ENCODE results near the gene CRAT.

CRAT gene

GRCh38 chr9:129103595-129103965 is 7.0 kb downstream of the CRAT start:
- DNase-seq (ENCODE audit: low read depth), result no peak
- no peak for TF ChIP-seq CTCF (IDR thresholded peaks at IDR 0.05; ENCODE audit: control insufficient read depth, extremely low read depth, insufficient read depth)
- no peak overlapping the region for H3K4me3 ChIP-seq (ENCODE audit: low read depth, low read length)

GRCh38 chr9:129102791-129103594 is 7.6 kb downstream of the CRAT start:
- no peak for DNase-seq (ENCODE audit: low read depth)
- no peak overlapping the region for H3K4me3 ChIP-seq (ENCODE audit: low read depth, low read length)
- peak; percentile 34; the same call in 1 of the 2 replicates for TF ChIP-seq CTCF (IDR thresholded peaks at IDR 0.05; ENCODE audit: control insufficient read depth, extremely low read depth, insufficient read depth)

GRCh38 chr9:129102095-129102525 is 8.5 kb downstream of the CRAT start:
- no peak for DNase-seq (ENCODE audit: low read depth)
- no peak for TF ChIP-seq CTCF (IDR thresholded peaks at IDR 0.05; ENCODE audit: control insufficient read depth, extremely low read depth, insufficient read depth)
- H3K4me3 ChIP-seq (ENCODE audit: low read depth, low read length), result no peak overlapping the region

- TF ChIP-seq CTCF (IDR thresholded peaks at IDR 0.05; ENCODE audit: control insufficient read depth, extremely low read depth, insufficient read depth), result no peak
- no peak overlapping the region for H3K4me3 ChIP-seq (ENCODE audit: low read depth, low read length)
- DNase-seq (ENCODE audit: low read depth), result no peak
These were observed 9.3 kb downstream of the CRAT start for GRCh38 chr9:129101279-129101678.

- DNase-seq (ENCODE audit: low read depth), result no peak
- H3K4me3 ChIP-seq (ENCODE audit: low read depth, low read length), result no peak overlapping the region
- TF ChIP-seq CTCF (IDR thresholded peaks at IDR 0.05; ENCODE audit: control insufficient read depth, extremely low read depth, insufficient read depth), result no peak
These were observed 10.0 kb downstream of the CRAT start for GRCh38 chr9:129100383-129101169.

- H3K4me3 ChIP-seq (ENCODE audit: low read depth, low read length), result no peak overlapping the region
- no peak for TF ChIP-seq CTCF (IDR thresholded peaks at IDR 0.05; ENCODE audit: control insufficient read depth, extremely low read depth, insufficient read depth)
- DNase-seq (ENCODE audit: low read depth), result no peak
These were observed 12.3 kb downstream of the CRAT start for GRCh38 chr9:129098328-129098727.

Data from LNCaP clone FGC (cell line).